Stimulated activated CD4-positive, alpha-beta T cell treated with anti-CD3 and anti-CD28 coated beads, Interleukin-1b, Interleukin-23, amount 100 ng/mL, for 4 hours (primary cell): ENCODE data around the gene DKK3.
"Not testable (repeated sequence)": the region's sequence is repeated elsewhere in the genome, so short reads cannot be mapped to it uniquely, and the experiment has no call there.

Experiments used
- DNase-seq, 2 donors: peaks; one replicate each; pipeline ENCODE4 v3.0.0-alpha.2; 2020; ENCODE audit warnings: low read depth in 2 of 2

DKK3 gene

DNA sequence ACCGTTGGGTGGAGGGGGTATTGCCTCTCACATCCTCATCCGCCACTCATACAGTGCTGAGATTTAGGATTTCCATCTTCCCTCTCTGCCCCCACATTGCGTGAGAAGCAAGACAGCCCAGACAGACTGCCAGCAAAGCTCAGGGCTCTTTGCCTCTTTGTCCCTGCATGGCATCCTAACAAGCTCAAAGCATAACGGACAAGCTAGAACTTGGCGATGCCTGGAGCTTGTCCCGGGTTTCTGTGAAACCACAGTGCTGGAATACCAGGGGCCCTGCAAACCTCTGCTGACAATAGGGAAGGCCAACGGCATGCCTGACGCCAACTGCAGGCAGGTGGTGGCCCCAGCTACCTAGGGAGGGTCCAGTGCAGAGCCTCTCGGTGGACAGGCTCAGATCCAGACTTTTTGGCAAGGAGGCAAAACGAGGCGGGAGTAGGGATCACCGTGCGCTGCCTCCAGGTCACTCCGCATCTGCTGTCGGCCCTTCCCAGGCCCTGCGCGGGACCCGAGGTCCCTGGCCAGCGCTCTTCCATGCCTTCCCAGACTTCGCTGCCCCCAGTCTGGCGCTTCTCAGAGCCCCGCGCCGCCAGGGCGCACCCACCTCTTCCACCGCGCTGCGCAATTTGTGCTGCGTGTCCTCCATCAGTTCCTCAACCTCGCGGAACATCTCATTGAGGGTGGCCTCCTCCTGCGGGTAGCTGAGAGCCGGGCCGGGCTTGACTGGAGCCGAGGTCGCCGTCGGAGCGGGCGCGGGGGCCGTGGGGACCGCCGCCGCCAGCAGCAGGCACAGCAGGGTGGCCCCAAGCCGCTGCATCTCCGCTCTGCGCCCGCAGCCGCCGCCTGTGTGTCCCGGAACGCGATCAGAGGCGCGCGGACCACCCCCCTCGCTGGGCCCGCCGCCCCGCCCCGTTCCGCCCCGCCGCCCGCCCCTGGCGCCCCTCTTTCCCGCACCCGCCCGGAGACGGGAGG is at the start of gene DKK3:
Gene DKK3 (minus strand): TSS at position 858 of the 969 bp plus-strand sequence. CDS start 44 bp downstream, at position 814.
- no peak for DNase-seq

GRCh38 chr11:12057299-12057980 is 49.0 kb upstream of the DKK3 start:
- no peak for DNase-seq

DNA sequence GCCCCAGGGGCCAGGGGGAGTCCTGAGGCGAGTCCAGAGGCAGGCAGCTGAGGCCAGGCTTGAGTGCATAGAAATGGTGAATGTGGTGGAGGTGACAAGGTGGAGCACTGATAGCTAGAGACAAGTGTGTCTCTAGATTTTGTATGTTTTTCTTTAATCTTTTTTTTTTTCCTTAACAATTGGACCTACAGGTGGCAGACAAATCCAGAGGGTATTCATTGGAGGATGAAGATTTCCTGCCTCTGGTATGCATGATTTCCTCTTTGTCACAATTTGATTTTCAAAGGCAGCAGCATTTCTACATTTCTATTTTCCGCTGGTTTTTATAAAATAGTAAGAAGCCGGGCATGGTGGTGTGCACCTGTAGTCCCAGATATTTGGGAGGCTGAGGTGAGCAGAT is 47.7 kb upstream of the DKK3 start:
- no peak for DNase-seq

DNA sequence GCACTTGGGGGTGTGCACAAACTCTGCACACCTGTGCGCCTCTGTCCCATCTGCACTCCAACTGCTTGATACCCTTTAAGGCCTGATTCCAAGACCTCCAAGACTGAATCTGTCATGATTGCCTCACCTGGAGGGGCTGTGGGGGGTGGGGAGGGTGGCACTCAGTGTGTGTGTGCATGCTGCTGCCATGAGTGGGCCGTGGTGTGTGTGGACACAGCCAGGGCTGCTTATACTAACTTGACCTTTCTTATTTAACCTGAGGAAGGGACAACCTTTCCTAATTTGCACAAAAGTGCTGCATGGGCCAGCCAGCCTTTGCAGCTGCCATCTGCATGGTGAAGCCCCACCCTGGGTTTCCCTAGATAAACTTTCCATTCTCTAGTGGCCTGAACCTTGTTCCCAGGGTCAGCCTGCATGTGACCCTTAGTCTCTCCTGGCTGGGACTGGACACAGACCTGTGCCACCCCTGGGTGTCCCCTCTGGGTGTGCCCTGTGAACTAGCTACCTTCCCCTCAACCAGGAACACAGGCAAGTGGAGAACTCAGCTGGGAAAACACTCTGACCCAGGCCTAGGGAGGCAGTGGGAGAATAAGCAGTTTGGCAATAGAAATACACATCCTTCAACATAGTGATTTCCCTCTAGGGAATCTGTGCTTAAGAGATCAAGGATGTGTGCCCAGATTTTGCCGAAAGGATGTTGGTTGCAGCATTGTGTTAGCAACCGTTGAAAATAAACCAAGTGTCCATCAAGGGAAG is 45.4 kb upstream of the DKK3 start:
- DNase-seq = no peak

DNA sequence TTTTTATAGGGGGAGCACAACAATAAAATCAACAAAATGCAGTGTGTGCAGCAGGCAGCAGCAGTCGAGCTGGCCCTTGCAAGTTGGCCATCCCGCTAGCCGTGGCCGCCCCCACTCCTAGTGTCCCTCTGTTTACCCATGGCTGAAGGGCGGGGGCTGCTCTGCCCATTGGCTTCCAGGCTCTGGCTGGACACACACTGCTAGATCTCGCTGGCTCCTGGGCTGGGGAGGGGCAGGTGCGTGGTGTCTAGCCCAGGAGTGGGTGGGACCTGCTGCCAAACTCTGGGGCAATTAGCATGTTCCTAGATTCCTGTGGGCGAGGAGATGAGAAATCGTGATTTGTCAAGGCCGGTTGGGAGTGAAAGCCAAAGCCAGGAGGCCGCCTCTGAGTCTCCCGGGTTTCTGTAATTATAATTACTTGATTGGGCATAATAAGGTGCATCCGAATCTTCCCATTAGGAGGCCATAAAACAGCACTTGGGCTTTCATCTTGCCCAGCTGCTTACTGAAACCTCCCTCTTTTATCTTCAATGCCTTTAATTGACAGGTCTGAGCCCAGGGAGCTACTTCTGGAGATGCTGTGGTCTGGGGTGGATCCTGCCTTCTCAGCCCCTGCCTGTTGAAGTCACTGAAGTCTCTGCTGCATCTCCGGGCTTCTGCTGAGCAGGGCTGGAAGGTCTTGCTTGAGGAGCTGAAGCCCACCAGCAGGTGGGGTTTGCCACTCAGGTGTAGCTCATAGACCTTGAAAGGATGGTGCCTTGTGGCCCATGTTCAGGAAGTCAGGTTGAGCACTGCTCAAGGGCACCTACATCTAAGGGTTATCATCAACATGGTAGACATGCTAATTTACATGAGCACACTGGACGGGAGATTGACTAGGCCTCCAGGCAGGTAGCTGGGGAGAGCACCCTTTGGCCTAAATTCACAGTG is 44.5 kb upstream of the DKK3 start:
- no peak for DNase-seq

DNA sequence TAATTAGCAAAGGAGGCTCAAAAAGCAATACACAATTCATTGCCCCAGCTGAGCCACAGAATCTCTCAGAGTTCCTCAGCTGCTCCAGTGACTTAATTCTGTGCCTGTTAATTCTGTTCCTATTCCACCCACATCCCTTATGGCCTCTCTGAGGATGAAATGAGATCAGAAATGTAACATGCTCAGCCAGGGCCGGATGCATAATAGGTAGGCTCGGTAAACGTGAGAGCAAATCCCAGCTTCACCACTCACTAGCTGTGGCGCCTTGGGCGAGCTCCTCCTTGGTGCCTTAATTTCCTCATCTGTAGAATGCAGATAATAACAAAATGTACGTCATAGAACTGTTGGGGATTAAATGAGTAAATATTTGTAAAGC is 42.8 kb upstream of the DKK3 start:
- DNase-seq = no peak

DNA sequence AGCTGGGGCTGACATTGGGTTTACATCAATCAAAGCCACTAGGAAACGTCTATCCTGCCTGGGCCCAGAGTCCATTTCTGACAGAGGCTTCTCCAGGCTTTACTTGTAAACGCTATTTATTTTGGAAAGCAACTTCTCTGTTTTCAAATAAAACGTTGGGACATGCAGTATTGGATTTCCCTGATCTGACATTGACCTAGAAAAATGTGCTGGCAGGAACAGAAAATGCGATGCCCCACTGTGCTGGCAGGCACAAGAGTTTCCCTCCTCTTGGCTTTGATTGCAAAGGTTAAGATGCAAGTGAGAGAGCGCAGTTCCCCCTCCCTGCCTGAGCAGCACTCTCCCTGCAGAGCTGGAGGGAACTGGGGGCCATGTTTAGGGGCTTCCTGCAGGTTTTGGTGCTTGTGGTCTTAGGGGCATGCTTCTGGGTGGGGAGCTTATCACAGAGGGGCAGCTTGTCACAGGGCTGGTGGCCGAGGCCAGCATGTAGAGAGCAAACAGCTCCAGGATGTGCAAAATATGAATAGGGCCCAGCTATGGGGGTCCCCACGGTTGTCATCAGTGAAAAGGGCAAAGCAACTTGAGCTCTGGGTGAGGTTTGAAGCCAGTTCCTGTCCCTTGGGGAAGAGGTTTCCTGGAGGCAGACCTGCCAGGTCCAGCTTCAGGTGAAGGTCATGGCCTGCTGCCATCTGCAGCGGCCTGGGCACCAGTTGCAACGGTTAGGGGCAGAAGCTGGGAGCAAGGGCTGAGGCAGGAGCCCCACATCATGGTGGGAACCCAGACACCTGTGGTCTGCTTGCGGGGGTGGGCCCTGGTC is 42.3 kb upstream of the DKK3 start:
- DNase-seq = no peak

DNA sequence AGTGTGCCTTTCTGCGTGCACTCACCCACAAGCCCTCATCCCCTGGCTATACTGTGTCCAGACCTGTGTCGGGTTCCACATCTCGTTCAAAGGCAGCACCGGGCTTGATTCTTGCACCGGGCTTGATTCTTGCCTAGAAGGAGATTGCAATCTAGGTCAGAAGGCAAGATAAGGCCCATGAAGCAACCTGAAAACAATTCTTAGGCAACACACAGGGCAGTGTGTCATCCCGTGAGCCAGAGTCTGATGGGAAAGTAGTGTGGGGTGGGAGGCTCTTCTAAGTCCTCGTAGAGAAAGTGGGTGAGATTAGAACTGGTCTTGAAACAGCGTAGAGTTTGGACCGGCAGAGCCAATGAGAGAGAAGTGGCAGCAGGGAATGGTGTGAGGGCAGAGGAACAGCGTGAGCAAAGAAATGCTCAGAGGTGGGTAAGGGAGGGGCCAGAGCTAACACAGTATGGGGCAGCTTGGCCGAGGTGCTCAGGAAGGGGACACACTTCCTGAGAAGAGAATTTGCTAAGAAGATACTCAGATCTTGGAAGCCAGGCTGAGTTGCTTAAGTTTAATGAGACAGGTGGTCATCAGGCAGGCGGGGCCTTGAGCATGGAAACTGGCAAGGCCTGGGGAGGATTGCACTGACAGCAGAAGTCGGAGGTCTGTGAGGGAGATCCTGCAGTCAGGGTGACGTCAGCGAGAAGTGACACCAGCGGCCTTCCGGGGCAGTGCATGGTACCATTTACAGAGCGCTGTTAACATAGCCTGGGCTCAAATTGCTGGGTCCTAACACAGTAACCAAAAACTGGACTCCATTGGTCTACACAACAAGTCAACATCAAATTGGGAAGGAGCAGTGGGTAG is 40.7 kb upstream of the DKK3 start:
- no peak for DNase-seq

DNA sequence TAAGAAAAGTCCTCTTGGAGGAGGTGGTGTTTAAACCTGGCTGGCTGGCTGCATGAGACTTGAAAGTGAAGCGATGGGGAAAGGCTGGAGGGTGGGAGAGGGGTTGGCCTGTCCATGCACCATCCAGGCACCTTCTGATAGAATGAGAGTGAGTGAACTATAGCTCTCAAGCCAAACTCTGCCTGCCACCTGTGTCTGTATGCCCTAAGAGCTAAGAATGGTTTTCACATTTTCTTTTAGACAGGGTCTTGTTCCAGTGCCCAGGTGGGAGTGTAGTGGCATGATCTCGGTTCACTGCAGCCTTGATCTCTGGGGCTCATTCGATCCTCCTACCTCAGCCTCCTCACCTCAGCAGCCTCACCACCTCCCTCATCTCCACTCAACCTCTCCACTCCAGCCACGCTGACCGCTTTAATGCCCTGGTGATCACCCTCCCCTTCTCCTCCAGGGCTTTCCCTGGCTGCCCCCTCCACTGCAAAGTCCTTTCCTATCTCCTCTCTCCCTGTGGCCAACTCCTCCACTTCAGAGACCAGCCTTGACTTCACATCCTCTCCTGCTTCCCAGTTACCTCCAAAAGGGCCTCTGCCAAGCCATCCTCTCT is 38.3 kb upstream of the DKK3 start:
- DNase-seq = no peak

- DNase-seq = no peak
Observed at GRCh38 chr11:12045914-12046635, 37.6 kb upstream of the DKK3 start.

GRCh38 chr11:12044799-12045198 is 36.4 kb upstream of the DKK3 start:
- no peak for DNase-seq

- peak; percentile 37 to 38 for DNase-seq
Observed at GRCh38 chr11:12043959-12044791, 35.7 kb upstream of the DKK3 start.

DNA sequence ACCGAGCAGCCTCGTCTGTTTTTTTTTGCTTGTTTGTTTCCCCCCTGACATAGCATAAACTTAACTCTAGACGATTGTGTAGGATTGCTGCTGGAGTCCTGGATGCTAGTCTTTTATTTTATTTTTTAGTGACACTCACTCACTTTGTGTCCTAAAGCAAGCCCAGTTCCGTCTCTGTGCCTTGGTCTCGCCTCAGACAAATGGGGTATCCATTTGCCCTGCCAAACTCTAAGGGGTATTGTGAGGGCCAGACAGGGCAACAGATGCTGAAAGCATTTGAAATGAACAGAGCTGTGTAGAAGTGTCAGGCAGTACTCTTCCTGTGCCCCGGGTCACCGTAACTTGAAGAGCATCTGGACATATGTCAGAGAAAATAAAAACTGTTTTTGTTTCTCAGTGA is 34.8 kb upstream of the DKK3 start:
- DNase-seq = no peak

GRCh38 chr11:12042215-12042676 is 33.8 kb upstream of the DKK3 start:
- DNase-seq = no peak

DNA sequence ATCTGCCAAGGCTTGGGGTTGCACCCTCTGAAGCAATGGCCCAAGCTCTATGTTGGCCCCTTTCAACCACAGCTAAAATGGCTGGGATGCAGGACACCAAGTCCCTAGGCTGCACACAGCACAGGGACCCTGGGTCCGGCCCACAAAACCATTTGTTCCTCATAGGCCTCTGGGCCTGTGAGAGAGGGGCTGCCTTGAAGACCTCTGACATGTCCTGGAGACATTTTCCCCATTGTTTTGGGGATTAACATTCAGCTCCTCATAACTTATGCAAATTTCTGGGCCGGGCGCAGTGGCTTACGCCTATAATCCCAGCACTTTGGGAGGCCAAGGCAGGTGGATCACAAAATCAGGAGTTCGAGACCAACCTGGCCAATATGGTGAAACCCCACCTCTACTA is 32.3 kb upstream of the DKK3 start:
- not testable (repeated sequence) for DNase-seq

DNA sequence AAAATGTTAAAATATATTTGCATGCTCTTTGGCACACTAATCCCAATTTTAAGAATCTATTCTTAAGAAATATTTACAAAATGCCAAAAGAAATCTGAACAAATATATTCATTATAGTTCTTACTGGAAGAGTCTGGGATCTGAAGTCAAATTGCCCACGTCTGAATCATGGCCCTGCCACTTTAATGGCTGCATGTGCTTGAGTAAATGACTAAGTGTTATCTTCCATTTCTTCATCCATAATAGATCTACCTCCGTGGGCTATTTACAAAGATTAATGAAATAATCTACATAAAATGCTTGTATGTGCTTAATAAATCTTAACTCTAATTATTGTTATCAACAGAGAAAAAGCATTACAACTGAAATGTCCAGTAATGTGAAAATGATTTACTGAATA is 24.5 kb upstream of the DKK3 start:
- DNase-seq = no peak

GRCh38 chr11:12031856-12032544 is 23.6 kb upstream of the DKK3 start:
- no peak for DNase-seq
